NT2/D1 (cell line): ENCODE data around the gene MXD4.

ENCODE experiments used
- SUZ12 ChIP-seq: IDR thresholded peaks from 2 replicates; pipeline ENCODE4 v1.6.1; 2011; ENCODE audit not compliant: insufficient read length, insufficient read depth; ENCODE audit errors: extremely low read depth
- YY1 ChIP-seq: IDR thresholded peaks from 2 replicates; pipeline ENCODE4 v1.6.1; 2011; ENCODE audit not compliant: insufficient read length, insufficient read depth
- ZNF274 ChIP-seq: IDR thresholded peaks from 2 replicates; pipeline ENCODE4 v1.6.1; 2011; ENCODE audit warnings: mild to moderate bottlenecking, low read depth, low read length

- TF ChIP-seq YY1 (no peak), SUZ12 (no peak), ZNF274 (no peak)
These were observed 5.1 kb downstream of the MXD4 start for GRCh38 chr4:2256781-2257191.
